Measurements from ENCODE around the gene FAM222B.
"Not testable (repeated sequence)": the region's sequence is repeated elsewhere in the genome, so short reads cannot be mapped to it uniquely, and the experiment has no call there.

FAM222B gene

DNA sequence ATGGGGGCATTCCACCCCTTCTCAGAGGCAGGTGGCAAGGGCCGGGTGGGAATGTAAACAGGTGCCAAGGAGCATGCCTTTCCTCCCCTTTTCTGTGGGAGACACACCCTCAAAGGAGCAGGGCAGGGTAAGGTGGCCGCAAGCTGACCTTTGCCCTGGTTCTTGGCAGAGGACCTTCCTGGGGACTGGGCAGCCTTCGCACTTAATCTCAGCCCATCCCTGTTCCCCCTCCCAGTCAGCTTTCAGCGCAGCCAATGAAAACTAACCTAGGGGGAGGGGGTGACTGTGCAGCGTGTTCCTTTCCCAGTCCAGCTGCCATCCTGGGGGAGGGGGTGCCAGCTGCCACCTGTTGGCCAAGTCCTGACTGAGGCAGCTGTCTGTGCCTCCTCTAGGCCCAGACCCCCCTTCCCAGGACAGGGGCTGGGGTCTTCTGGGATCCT, 96.0 kb downstream of the FAM222B start:
- no peak for DNase-seq (ENCODE audit: low read depth in 2 of 2)

DNA sequence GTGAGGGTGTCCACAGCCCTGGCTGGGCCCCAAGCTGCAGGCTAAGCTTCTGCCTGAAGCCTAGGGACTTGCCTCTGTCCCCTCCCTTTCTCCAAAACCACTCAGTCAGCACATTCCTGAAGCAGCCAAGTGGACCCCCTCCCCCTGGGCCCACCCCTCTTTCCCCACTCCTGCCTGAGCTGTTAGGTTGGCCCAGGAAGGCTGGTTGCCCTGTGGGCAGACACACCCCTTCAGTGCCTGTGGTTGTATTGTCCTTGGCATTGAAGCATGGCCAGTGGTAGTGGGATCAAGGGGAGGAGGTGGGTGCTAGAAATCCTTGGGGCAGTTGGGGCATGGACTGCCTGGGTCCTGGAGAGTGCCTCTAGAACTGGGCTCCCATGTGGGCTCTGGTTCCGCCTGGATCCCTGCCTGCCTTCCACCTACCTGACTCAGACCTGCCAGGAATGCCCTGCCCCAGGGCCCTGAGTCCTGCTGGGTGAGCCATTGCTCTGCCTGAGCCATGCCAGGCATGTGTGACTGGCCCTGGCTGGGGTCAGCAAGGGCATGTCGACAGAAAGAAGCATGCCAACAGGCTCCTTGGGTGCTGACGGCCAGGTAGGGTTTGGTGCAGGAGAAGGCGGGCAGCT, 96.7 kb downstream of the FAM222B start:
- no peak for DNase-seq (ENCODE audit: low read depth in 2 of 2)

DNA sequence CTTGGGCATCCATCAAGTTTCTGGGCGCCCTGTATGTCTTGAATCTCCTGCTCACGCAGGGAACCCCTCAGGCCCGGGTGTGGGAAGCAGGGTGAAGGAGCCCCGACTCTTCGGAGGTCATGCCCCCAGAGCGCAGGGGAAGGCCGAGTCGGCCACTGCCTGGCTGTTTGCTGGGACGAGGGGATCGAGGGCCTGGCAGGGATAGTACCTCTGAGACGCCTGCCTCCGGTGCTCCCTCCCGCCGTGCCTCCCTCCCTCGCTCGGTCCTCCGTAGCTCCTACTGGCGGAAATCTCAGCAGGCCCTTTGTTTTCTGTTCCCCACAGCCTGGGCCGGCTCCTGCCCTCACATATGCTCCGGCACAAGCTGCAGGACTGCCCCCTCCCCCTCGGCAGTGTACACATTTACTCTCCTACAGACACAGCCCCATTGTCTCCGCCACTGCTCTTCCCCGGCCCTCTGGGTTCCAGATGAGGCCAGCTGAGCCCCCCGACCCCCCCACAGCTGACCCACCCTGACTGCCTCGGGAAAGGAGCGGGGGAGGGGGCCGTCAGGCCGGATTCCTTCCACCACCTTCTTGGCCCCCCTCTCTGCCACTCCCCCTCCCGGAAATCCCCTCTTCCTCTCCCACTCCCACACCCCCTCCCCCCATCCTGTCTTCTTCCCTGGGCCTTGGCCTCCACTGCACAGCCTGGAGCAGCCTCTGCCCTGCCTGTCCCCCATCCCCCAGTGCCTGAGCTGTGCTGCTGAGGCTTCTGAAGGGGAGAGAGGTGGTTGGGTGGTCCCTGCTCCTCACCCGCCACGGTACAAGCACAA, 97.4 kb downstream of the FAM222B start:
- no peak for DNase-seq (ENCODE audit: low read depth in 2 of 2)

DNA sequence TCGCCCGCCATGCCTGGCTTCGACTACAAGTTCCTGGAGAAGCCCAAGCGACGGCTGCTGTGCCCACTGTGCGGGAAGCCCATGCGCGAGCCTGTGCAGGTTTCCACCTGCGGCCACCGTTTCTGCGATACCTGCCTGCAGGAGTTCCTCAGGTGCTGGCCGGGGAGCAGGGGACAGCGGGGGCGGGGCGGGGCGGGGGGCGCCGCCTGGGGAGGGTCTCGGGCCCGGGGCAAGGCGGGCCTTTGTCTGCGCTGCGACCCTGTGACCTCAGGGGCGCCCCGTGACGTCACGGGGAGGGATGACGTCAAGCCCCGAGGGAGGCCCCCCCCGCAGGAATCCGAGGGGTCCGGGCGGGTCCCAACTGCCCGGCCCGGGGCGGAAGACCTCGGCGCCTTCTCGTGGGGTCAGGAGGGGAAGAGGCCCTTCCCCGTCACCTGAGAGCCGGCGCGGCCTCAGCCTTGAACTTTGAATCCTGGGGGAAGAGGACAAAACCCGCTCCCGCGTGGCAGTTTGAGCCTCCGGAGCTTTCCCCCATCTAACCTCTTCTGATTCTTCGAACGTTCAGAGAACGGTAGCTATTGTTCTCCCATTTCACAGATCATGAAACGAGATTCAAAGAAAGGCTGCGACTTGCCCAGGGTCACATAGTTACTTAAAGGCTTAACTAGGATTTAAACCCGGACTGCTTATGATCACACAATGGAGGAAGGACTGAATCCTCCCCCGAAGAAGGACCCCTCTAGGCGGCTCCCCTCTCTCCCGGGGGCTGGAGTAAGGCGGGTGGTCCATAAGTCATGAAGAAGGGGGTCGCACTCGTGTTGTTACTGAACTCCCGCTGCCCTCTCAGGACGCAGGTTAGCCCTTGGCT, 98.3 kb downstream of the FAM222B start:
- DNase-seq (ENCODE audit: low read depth in 2 of 2): peak in 1 of 2 donors; percentile 39

DNA sequence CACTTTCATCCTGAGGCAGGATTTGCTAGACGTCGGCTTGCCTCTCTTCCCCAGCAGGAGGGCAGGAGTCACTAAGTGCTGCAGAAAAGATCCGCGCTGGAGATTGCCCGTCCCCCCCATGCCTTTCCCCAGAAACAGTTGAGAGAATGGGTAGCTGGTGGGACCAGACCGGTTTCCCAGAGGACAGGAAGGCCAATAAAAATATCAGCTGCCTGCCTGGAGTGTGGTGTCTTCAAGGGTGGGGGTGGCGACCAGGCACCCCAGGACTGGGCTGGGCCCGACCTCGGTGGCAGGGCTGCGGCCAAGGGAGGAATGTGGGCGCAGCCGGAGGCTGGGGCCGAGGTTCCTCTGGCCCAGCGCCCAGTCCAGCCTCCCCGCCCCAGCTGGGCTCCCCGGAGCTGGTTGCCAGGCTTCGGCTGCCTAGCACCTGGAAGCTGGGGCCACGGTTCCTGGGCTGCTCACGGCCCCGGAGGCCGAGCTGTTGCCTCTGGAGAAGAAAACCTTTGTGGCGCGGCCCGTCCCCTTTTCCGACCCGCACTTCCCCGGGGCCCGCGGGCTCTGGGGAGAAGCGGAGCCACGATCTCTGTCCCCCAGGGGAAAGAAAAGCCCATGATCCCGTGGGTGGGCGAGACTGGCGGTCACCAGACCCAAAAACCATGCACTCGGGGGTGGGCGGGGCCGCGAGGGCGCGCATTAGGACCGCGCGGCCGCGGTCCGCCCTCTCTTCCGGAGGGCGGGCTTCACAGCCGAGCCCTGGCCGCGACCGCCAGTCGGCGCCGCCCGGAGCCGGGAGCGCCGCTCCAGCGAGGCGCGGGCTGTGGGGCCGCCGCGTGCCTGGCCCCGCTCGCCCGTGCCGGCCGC, 99.1 kb downstream of the FAM222B start, which contains the start of gene TRAF4:
TRAF4 (plus strand) TSS at position 769 of the 861 bp plus-strand sequence. CDS start 102 bp downstream, outside the sequence.
- peak; percentile 44 to 54 for DNase-seq (ENCODE audit: low read depth in 2 of 2)

DNA sequence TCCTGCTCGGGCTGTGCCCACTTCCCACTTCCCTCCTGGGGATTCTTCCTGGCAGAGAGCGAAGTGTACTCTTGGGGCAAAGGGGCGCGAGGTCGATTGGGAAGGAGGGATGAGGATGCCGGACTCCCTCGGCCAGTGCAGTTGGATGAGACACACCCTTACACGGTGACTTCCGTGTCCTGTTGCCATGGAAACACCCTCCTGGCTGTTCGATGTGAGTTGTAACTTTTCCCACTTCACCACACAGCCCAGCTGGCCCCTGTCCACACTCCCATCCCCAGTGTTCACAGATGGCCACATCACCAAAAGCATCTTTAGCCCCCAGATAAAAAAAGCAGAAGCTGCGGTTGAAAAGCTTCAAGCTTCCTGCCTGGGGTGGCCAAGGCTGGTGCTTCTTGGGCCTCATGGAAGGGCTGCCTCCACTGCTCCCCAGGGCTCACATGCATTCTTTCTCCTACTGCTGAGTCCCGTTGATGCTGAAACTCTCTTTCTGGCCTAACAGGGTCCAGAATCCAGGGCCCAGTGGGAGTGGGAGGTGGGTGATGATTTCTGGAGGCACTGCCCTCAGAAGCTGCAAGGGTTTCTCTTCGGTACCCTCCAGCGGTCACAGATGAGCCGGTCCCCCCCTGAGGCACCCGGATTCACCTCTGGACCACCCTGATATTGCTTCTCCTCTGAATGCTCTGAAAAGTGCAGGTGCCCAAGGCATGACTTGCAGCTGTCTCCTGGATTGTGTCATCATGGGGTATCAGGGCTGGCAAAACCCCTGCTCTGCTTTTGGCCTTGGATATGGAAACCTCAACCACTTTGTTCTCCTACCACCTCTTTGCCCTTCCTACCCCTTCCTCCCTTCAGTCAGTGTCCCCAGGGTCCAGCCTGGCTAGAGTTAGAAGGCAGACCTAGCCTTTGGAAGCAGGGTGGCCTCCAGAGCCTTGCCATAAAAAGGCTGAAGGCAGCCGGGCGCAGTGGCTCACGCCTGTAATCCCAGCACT, 100.9 kb downstream of the FAM222B start:
- no peak for DNase-seq (ENCODE audit: low read depth in 2 of 2)

DNA sequence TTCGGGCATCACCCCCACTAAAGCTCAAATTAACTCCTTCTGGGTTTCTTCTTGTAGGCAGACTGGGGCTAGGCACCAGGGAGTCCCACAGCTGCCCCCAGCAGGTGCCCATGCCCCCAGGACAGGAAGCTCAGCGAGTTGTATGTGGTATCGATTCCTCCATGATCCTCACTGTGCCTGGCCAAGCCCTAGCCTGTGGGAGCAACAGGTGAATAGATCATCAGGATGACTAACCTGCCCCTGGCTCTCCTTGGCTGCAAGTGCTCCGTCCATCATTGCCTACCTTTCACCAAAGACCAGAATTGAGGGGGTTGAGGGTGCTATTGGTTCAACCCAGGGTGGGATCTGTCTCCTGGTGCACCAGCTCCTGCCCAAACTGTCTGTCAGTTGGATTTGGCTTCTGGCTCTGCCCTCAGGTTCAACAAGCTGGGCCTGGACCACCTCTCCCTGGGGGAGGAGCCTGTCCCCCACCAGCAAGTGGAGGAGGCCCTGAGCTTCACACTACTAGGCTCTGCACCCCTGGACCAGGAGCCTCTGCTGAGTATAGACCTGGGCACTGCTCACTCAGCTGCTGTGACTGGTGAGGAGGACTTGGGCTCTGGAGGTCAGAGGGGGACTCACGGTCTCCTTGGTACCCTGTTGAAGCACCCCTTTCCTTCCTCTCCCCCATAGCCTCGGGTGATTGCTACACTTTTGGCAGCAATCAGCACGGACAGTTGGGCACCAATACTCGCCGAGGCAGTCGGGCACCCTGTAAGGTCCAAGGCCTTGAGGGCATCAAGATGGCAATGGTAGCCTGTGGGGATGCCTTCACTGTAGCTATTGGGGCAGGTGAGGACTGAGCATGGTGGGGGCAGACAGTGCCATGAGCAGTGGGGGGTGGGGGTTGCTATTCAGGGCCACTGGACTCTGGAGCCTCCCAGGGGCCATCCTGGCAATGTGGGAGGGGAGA, 101.9 kb downstream of the FAM222B start:
- DNase-seq (ENCODE audit: low read depth in 2 of 2): no peak

- no peak for DNase-seq (ENCODE audit: low read depth in 2 of 2)
Measured at GRCh38 chr17:28738680-28739384, 103.8 kb downstream of the FAM222B start.

DNA sequence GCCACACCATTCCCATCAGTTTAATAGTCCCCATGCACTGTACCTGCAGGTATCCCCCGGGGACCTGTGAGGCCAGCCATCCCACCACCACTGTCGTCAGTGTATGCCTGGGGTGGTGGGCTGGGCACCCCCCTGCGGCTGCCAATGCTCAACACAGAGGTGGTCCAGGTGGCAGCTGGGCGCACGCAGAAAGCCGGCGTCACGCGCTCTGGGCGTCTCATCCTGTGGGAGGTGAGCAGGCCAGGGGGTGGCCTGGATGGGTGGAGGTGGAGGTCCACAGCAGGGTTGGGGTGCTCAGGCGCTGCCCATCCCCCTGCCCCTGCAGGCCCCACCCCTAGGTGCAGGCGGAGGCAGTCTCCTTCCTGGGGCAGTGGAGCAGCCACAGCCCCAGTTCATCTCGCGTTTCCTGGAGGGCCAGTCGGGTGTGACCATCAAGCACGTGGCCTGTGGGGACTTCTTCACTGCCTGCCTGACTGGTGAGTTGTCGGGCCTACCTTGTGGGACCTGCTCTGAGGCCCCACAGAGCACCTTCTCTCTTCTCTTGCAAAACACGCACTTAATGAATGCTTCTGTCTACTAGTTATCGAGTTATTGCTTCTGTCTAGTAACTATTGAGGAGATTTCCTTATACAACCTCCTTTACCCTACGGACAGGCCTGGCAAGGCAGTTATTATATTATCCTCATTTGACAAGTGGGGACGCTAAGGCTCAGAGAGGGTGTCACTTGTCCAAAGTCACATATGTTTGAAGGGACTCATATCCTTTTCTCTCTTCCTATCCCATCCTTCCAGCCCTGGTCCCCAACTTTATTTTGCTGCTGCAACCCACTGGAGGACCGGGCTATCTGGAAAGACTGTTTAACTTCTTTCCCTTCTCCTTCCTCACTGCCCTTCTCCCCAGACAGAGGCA, 104.6 kb downstream of the FAM222B start:
- no peak for DNase-seq (ENCODE audit: low read depth in 2 of 2)

DNA sequence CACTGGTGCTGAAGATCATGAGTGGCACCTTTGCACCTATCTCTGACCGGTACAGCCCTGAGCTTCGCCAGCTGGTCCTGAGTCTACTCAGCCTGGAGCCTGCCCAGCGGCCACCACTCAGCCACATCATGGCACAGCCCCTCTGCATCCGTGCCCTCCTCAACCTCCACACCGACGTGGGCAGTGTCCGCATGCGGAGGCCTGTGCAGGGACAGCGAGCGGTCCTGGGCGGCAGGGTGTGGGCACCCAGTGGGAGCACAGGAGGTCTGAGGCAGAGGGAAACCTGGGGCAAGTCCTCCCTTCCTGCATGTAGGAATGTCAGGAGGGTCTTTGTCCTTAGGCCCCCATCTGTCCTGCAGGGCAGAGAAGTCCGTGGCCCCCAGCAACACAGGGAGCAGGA, 105.3 kb downstream of the FAM222B start:
- no peak for DNase-seq (ENCODE audit: low read depth in 2 of 2)

- DNase-seq (ENCODE audit: low read depth in 2 of 2): not testable (repeated sequence)
Measured at GRCh38 chr17:28735913-28736769, 106.4 kb downstream of the FAM222B start.

DNA sequence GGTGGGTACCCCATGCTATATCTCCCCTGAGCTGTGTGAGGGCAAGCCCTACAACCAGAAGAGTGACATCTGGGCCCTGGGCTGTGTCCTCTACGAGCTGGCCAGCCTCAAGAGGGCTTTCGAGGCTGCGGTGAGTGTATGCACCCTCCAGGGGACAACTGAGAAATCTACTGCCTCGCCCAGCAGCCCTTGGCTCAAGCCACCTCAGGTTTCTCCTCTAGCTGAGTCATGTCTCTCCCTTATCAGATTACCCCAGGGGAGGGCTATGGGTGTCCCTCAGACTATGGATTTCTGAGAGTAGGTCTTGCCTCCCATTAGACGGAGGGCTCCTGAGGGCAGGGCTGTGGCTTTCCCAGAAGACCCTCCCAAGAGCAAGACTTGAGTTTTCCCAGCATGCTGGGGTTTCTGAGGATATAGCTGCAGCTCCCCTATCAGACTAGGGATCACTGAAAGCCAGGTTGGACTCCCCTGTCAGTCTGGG, 107.3 kb downstream of the FAM222B start:
- DNase-seq (ENCODE audit: low read depth in 2 of 2): no peak

GRCh38 chr17:28734712-28735241, 107.8 kb downstream of the FAM222B start:
- no peak for DNase-seq (ENCODE audit: low read depth in 2 of 2)

- no peak for DNase-seq (ENCODE audit: low read depth in 2 of 2)
Measured at GRCh38 chr17:28733346-28733745, 109.2 kb downstream of the FAM222B start.

DNA sequence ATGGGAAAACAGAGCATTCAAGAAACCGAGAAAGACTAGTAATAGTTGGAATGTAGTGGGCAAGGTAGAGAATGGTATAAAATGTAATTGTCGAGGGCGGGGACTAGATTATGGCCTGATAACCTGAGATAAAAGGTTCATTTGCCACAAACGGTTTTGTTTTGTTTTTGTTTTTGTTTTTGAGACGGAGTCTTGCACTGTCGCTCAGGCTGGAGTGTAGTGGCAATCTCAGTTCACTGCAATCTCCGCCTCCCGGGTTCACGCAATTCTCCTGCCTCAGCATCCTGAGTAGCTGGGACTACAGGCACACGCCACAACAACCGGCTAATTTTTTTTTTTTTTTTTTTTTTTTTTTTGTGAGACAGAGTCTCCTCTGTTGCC, 112.7 kb downstream of the FAM222B start:
- DNase-seq (ENCODE audit: low read depth in 2 of 2): no peak
